Mesothelial cell of epicardium (in vitro differentiated cells): ENCODE data around the gene NYAP2. TPM values are rescaled to one million over a fixed set of nuclear protein-coding genes. Genes with fewer than 3 reads are reported as not detected.

Source experiments
- DNase-seq, 2 experiments: peaks; one replicate each; pipeline ENCODE4 v3.0.0; 2021; ENCODE audit warnings: low spot score in 2 of 2; ENCODE audit not compliant: unreplicated experiment in 2 of 2
- H3K27ac Mint-ChIP-seq: 2 replicates; pipeline ENCODE4 v1.8.0; 2021; ENCODE audit warnings: mixed read lengths
- H3K27me3 Mint-ChIP-seq: 2 replicates; pipeline ENCODE4 v1.8.0; 2021; ENCODE audit warnings: low read depth, mixed read lengths
- H3K36me3 Mint-ChIP-seq: 2 replicates; pipeline ENCODE4 v1.8.0; 2021; ENCODE audit warnings: mixed read lengths
- H3K4me1 Mint-ChIP-seq: 2 replicates; pipeline ENCODE4 v1.8.0; 2021; ENCODE audit warnings: mixed read lengths
- H3K4me3 Mint-ChIP-seq: 2 replicates; pipeline ENCODE4 v1.8.0; 2021; ENCODE audit warnings: mild to moderate bottlenecking, moderate library complexity, mixed read lengths
- H3K9me3 Mint-ChIP-seq: 2 replicates; pipeline ENCODE4 v1.8.0; 2021; ENCODE audit warnings: mixed read lengths
- CTCF ChIP-seq: fragments of 200-600 bp; sonication (generic); IDR thresholded peaks from one replicate; pipeline ENCODE4 v1.5.0; 2021; ENCODE audit warnings: antibody characterized with exemption; ENCODE audit not compliant: unreplicated experiment
- total RNA-seq: library from RNA; stranded (reverse); gene quantifications from 3 replicates; pipeline ENCODE4 v1.2.1, GENCODE V29; 2021

NYAP2 gene
- total RNA-seq, 1 donor from 2014 or later: not detected

- DNase-seq: no peak
- Mint-ChIP-seq H3K36me3 (no peaks in the 10 kb centered on the region), H3K4me1 (peaks cover 5% of the 10 kb centered on the region), H3K9me3 (peaks cover 9% of the 10 kb centered on the region), H3K4me3 (no peak overlapping the region), H3K27me3 (peaks cover 4% of the 10 kb centered on the region), H3K27ac (no peak overlapping the region)
- TF ChIP-seq CTCF: no peak
Observed at GRCh38 chr2:225678792-225679191, 279.3 kb downstream of the NYAP2 start.

- TF ChIP-seq CTCF: no peak
- Mint-ChIP-seq H3K4me3 (no peak overlapping the region), H3K4me1 (no peaks in the 10 kb centered on the region), H3K27me3 (peaks cover 4% of the 10 kb centered on the region), H3K27ac (no peak overlapping the region), H3K36me3 (no peaks in the 10 kb centered on the region), H3K9me3 (no peaks in the 10 kb centered on the region)
- DNase-seq: no peak
Observed at GRCh38 chr2:225683258-225683657, 283.7 kb downstream of the NYAP2 start.

- no peak overlapping the region for H3K27ac Mint-ChIP-seq
- DNase-seq: no peak
- TF ChIP-seq CTCF: no peak
- no peaks in the 10 kb centered on the region for H3K9me3 Mint-ChIP-seq
- no peaks in the 10 kb centered on the region for H3K36me3 Mint-ChIP-seq
- H3K4me1 Mint-ChIP-seq: peaks cover 8% of the 10 kb centered on the region
- H3K27me3 Mint-ChIP-seq: no peaks in the 10 kb centered on the region
- no peak overlapping the region for H3K4me3 Mint-ChIP-seq
Observed at GRCh38 chr2:225690153-225690552, 290.6 kb downstream of the NYAP2 start.

- Mint-ChIP-seq H3K4me3 (no peak overlapping the region), H3K9me3 (no peaks in the 10 kb centered on the region), H3K27me3 (no peaks in the 10 kb centered on the region), H3K27ac (peak overlapping the region; percentile 18), H3K4me1 (peaks cover 8% of the 10 kb centered on the region), H3K36me3 (no peaks in the 10 kb centered on the region)
- no peak for TF ChIP-seq CTCF
- no peak for DNase-seq
Observed at GRCh38 chr2:225691711-225692110, 292.2 kb downstream of the NYAP2 start.

- DNase-seq: no peak
- TF ChIP-seq CTCF: no peak
- H3K36me3 Mint-ChIP-seq: no peaks in the 10 kb centered on the region
- H3K27me3 Mint-ChIP-seq: no peaks in the 10 kb centered on the region
- H3K4me3 Mint-ChIP-seq: no peak overlapping the region
- no peak overlapping the region for H3K27ac Mint-ChIP-seq
- H3K4me1 Mint-ChIP-seq: peaks cover 8% of the 10 kb centered on the region
- no peaks in the 10 kb centered on the region for H3K9me3 Mint-ChIP-seq
Observed at GRCh38 chr2:225693259-225693658, 293.7 kb downstream of the NYAP2 start.

- Mint-ChIP-seq H3K27ac (no peak overlapping the region), H3K27me3 (no peaks in the 10 kb centered on the region), H3K4me3 (no peak overlapping the region), H3K9me3 (no peaks in the 10 kb centered on the region), H3K36me3 (no peaks in the 10 kb centered on the region), H3K4me1 (peaks cover 8% of the 10 kb centered on the region)
- no peak for TF ChIP-seq CTCF
- DNase-seq: no peak
Observed at GRCh38 chr2:225694664-225695063, 295.2 kb downstream of the NYAP2 start.
